Stomach (tissue), 9 donors: Measurements from ENCODE around the gene USP24. TPM values are rescaled to one million over a fixed set of nuclear protein-coding genes. Genes with fewer than 3 reads are reported as not detected.
"Not testable (repeated sequence)": the region's sequence is repeated elsewhere in the genome, so short reads cannot be mapped to it uniquely, and the experiment has no call there.

ENCODE experiments used
- DNase-seq, 2 donors: peaks; one replicate each; pipeline versions ENCODE4 v3.0.0 to v3.0.0-alpha.2; 2013 to 2019
- H3K27ac ChIP-seq, 5 donors: fragments of 200-600 bp in 4 of 5; sonication (generic) in 4 of 5; one replicate each; pipeline ENCODE4 v1.5.1; 2013 to 2019; ENCODE audit warnings: mild to moderate bottlenecking in 1 of 5, moderate library complexity in 1 of 5
- H3K27me3 ChIP-seq, 3 donors: fragments of 200-600 bp; sonication (generic); one replicate each; pipeline ENCODE4 v1.5.1; 2017 to 2019; ENCODE audit warnings: mixed run types in 1 of 3
- H3K36me3 ChIP-seq, 4 donors: fragments of 200-600 bp; sonication (generic); 1 replicate in 3 of 4; 2 replicates in 1 of 4; pipeline ENCODE4 v1.5.1; 2016 to 2019
- H3K4me1 ChIP-seq, 4 donors: fragments of 200-600 bp; sonication (generic); one replicate each; pipeline ENCODE4 v1.5.1; 2016 to 2019
- H3K4me3 ChIP-seq, 4 donors: fragments of 200-600 bp; sonication (generic) in 3 of 4; one replicate each; pipeline ENCODE4 v1.5.1; 2016 to 2019; ENCODE audit warnings: mild to moderate bottlenecking in 1 of 4
- H3K9me3 ChIP-seq, 4 donors: fragments of 200-600 bp; sonication (generic); one replicate each; pipeline ENCODE4 v1.5.1; 2016 to 2019
- CTCF ChIP-seq, 7 experiments: fragments of 450-650 bp in 4 of 7; fragments of 200-600 bp in 3 of 7; sonication (generic) in 3 of 7; IDR thresholded peaks; one replicate each; pipeline ENCODE4 v1.5.1; 2016 to 2019; ENCODE audit warnings: antibody characterized with exemption in 7 of 7, control low read depth in 2 of 7, mild to moderate bottlenecking in 1 of 7
- EP300 ChIP-seq: sonication (generic); formaldehyde crosslinking; IDR thresholded peaks from one replicate; pipeline ENCODE4 v1.6.1; 2017; ENCODE audit warnings: antibody characterized with exemption
- POLR2A ChIP-seq, 4 donors: fragments of 450-650 bp; IDR thresholded peaks; one replicate each; pipeline ENCODE4 v1.6.1; 2016; ENCODE audit warnings: antibody characterized with exemption in 4 of 4, control low read depth in 2 of 4, mild to moderate bottlenecking in 1 of 4, moderate library complexity in 1 of 4
- POLR2AphosphoS5 ChIP-seq, 3 donors: sonication (generic); formaldehyde crosslinking; IDR thresholded peaks; one replicate each; pipeline ENCODE4 v1.6.1; 2016; ENCODE audit warnings: antibody characterized with exemption in 3 of 3
- WGBS, 5 donors: extraction: QIAGEN DNeasy Blood & Tissue Kit in 3 of 5; methylation state at CpG; one replicate each; pipeline versions ENCODE4 v1.1.5 to v1.1.7; 2013 to 2018; 5-methylcytosine and 5-hydroxymethylcytosine counted together
- intact Hi-C: fragments of 100-400 bp; cut with DNase I; formaldehyde crosslinking; loops from one replicate; pipeline ENCODE4 v1.15.1; 2023; ENCODE audit warnings: low total_unique reads
- polyA plus RNA-seq, 3 donors: library from polyadenylated mRNA; stranded (reverse); fragments of 200-250 nt; gene quantifications; one replicate each; pipeline ENCODE4 v1.2.3, GENCODE V29; 2013
- total RNA-seq, 5 donors: library from RNA; depleted of rRNA; stranded (reverse); fragments of >200 nt; gene quantifications; one replicate each; pipeline versions ENCODE4 v1.1.0 to v1.2.3, GENCODE V29; 2014 to 2016
- donor health status: healthy with polysubstance abuse.
- donor health status: Bipolar disorder and iron deficiency.
- donor health status: healthy.

The USP24 gene
- total and polyA plus RNA-seq, 8 donors, result 5.5 to 114 (median 17.0) TPM

GRCh38 chr1:55203064-55203463 is 12.1 kb downstream of the USP24 start:
- Histone ChIP-seq H3K27ac (no peak overlapping the region), H3K27me3 (no peaks in the 10 kb centered on the region), H3K9me3 (no peaks in the 10 kb centered on the region), H3K36me3 (no peaks in the 10 kb centered on the region), H3K4me3 (no peak overlapping the region), H3K4me1 (peaks cover 5 to 64% (median 28%) of the 10 kb centered on the region in 4 donors)
- intact Hi-C loops, result no loop called here
- 83 to 92% (median 88%) methylated on average over 2 of the region's 2 CpGs for WGBS, 5 donors
- no peak for DNase-seq
- TF ChIP-seq CTCF (IDR thresholded peaks at IDR 0.05) (no peak), POLR2AphosphoS5 (IDR thresholded peaks at IDR 0.05) (no peak), EP300 (no peak), POLR2A (IDR thresholded peaks at IDR 0.05) (no peak)

GRCh38 chr1:55200667-55201066 is 14.5 kb downstream of the USP24 start:
- TF ChIP-seq EP300 (no peak), CTCF (IDR thresholded peaks at IDR 0.05) (no peak), POLR2AphosphoS5 (IDR thresholded peaks at IDR 0.05) (no peak), POLR2A (IDR thresholded peaks at IDR 0.05) (no peak)
- DNase-seq, result no peak
- Histone ChIP-seq H3K27ac (no peak overlapping the region), H3K4me1 (peaks cover 10 to 64% (median 33%) of the 10 kb centered on the region in 4 donors), H3K27me3 (no peaks in the 10 kb centered on the region), H3K9me3 (no peaks in the 10 kb centered on the region), H3K4me3 (no peak overlapping the region), H3K36me3 (no peaks in the 10 kb centered on the region)
- intact Hi-C loops, result no loop called here
- WGBS, 5 donors, result 66 to 73% (median 73%) methylated on average over 2 of the region's 2 CpGs

- peaks cover 8 to 64% (median 29%) of the 10 kb centered on the region in 4 donors for H3K4me1 ChIP-seq
- WGBS, 5 donors, result 90 to 97% (median 96%) methylated on average over 9 of the region's 9 CpGs
- H3K27me3 ChIP-seq, DNase-seq, H3K9me3 ChIP-seq, H3K36me3 ChIP-seq, intact Hi-C loops, H3K27ac ChIP-seq, H3K4me3 ChIP-seq: not testable (repeated sequence)
Observed at GRCh38 chr1:55199735-55200134, 15.4 kb downstream of the USP24 start.

GRCh38 chr1:55198044-55198443 is 17.1 kb downstream of the USP24 start:
- Histone ChIP-seq H3K27me3 (no peaks in the 10 kb centered on the region), H3K4me3 (no peak overlapping the region), H3K9me3 (no peaks in the 10 kb centered on the region), H3K4me1 (peaks cover 13 to 64% (median 31%) of the 10 kb centered on the region in 4 donors), H3K27ac (no peak overlapping the region), H3K36me3 (peaks cover 0 to 5% (median 0%) of the 10 kb centered on the region in 4 donors)
- TF ChIP-seq POLR2AphosphoS5 (IDR thresholded peaks at IDR 0.05) (no peak), EP300 (no peak), CTCF (IDR thresholded peaks at IDR 0.05) (no peak), POLR2A (IDR thresholded peaks at IDR 0.05) (no peak)
- 91 to 98% (median 94%) methylated on average over 4 of the region's 4 CpGs for WGBS, 5 donors
- intact Hi-C loops, result no loop called here
- no peak for DNase-seq

GRCh38 chr1:55197099-55197498 is 18.1 kb downstream of the USP24 start:
- Histone ChIP-seq H3K4me1 (peaks cover 13 to 68% (median 35%) of the 10 kb centered on the region in 4 donors), H3K9me3 (no peaks in the 10 kb centered on the region), H3K27ac (no peak overlapping the region), H3K4me3 (no peak overlapping the region), H3K27me3 (no peaks in the 10 kb centered on the region), H3K36me3 (peaks cover 0 to 5% (median 0%) of the 10 kb centered on the region in 4 donors)
- no peak for DNase-seq
- no peak for TF ChIP-seq POLR2AphosphoS5 (IDR thresholded peaks at IDR 0.05)
- no peak for TF ChIP-seq EP300
- 33 to 68% (median 61%) methylated on average over 1 of the region's 1 CpG for WGBS, 5 donors
- intact Hi-C loops, result no loop called here
